WTC11 (cell line): ENCODE data around the gene TSPAN9. TPM values are rescaled to one million over a fixed set of nuclear protein-coding genes. Genes with fewer than 3 reads are reported as not detected.

Experiments used
- ATAC-seq: fragments of 200-7000 bp; cut with Tn5 transposase; 2 replicates; pipeline ENCODE4 v1.10.0; 2021; ENCODE audit warnings: mild to moderate bottlenecking, moderate library complexity
- CTCF ChIA-PET: fragments of 300-600 bp; sonication (Branson Sonifier 250); formaldehyde crosslinking; loops from one replicate; lab custom pipeline; 2021; ENCODE audit warnings: antibody characterized with exemption; lab: Charles Lee
- POLR2A ChIA-PET: fragments of 350-600 bp; sonication (Branson Sonifier 250); formaldehyde crosslinking; loops from one replicate; lab custom pipeline; 2021; ENCODE audit warnings: antibody characterized with exemption; lab: Charles Lee
- DNase-seq: peaks from one replicate; pipeline ENCODE4 v3.0.0; 2021; ENCODE audit warnings: low spot score
- H3K27ac Mint-ChIP-seq: 2 replicates; pipeline ENCODE4 v1.8.0; 2021; ENCODE audit warnings: mixed read lengths
- H3K27me3 Mint-ChIP-seq: 2 replicates; pipeline ENCODE4 v1.8.0; 2021; ENCODE audit warnings: low read depth, mild to moderate bottlenecking, moderate library complexity, mixed read lengths
- H3K36me3 Mint-ChIP-seq: 2 replicates; pipeline ENCODE4 v1.8.0; 2021; ENCODE audit warnings: mixed read lengths
- H3K4me1 Mint-ChIP-seq: 2 replicates; pipeline ENCODE4 v1.8.0; 2022; ENCODE audit warnings: mixed read lengths
- H3K4me3 Mint-ChIP-seq: 2 replicates; pipeline ENCODE4 v1.8.0; 2021; ENCODE audit warnings: mild to moderate bottlenecking, moderate library complexity, mixed read lengths
- H3K9me3 Mint-ChIP-seq: 2 replicates; pipeline ENCODE4 v1.8.0; 2021; ENCODE audit warnings: mixed read lengths
- ATF2 ChIP-seq: sonication (generic); formaldehyde crosslinking; IDR thresholded peaks from 2 replicates; pipeline ENCODE4 v1.8.1; 2022; ENCODE audit warnings: low read depth, missing genetic modification reagents, borderline replicate concordance
- ATF3 ChIP-seq: sonication (generic); formaldehyde crosslinking; conservative IDR thresholded peaks from 2 replicates; pipeline ENCODE4 v1.8.1; 2022; ENCODE audit warnings: mild to moderate bottlenecking, missing genetic modification reagents
- CREB1 ChIP-seq: sonication (generic); formaldehyde crosslinking; IDR thresholded peaks from 2 replicates; pipeline ENCODE4 v1.8.0; 2023; ENCODE audit warnings: mild to moderate bottlenecking, missing genetic modification reagents
- E2F4 ChIP-seq: sonication (generic); formaldehyde crosslinking; IDR thresholded peaks from 2 replicates; pipeline ENCODE4 v1.8.1; 2022; ENCODE audit warnings: low read depth, mild to moderate bottlenecking, moderate library complexity, missing genetic modification reagents, borderline replicate concordance
- EMX1 ChIP-seq: fragments of 250-450 bp; sonication (Bioruptor Pico); IDR thresholded peaks from 2 replicates; pipeline ENCODE4 v1.8.0; 2021; ENCODE audit warnings: mild to moderate bottlenecking
- FOXJ3 ChIP-seq: sonication (generic); formaldehyde crosslinking; IDR thresholded peaks from 2 replicates; pipeline ENCODE4 v1.9.0; 2021; ENCODE audit warnings: missing genetic modification reagents, mild to moderate bottlenecking, borderline replicate concordance
- FOXK1 ChIP-seq: sonication (generic); formaldehyde crosslinking; IDR thresholded peaks from 2 replicates; pipeline ENCODE4 v1.8.0; 2022; ENCODE audit warnings: mild to moderate bottlenecking, moderate library complexity, missing genetic modification reagents
- FOXP1 ChIP-seq: sonication (generic); formaldehyde crosslinking; IDR thresholded peaks from 2 replicates; pipeline ENCODE4 v1.8.0; 2022; ENCODE audit warnings: missing genetic modification reagents, mild to moderate bottlenecking, moderate library complexity, borderline replicate concordance
- GTF2I ChIP-seq: fragments of 250-450 bp; sonication (Bioruptor Pico); conservative IDR thresholded peaks from 2 replicates; pipeline ENCODE4 v1.4.0; 2021; ENCODE audit warnings: mild to moderate bottlenecking
- HMGA2 ChIP-seq: fragments of 250-450 bp; sonication (Bioruptor Pico); IDR thresholded peaks from 2 replicates; pipeline ENCODE4 v1.4.0; 2021; ENCODE audit warnings: mild to moderate bottlenecking, moderate library complexity
- JAZF1 ChIP-seq: fragments of 250-450 bp; sonication (Bioruptor Pico); IDR thresholded peaks from 2 replicates; pipeline ENCODE4 v1.9.0; 2021; ENCODE audit warnings: moderate library complexity, mild to moderate bottlenecking, inconsistent platforms
- JUN ChIP-seq: sonication (generic); formaldehyde crosslinking; IDR thresholded peaks from 2 replicates; pipeline ENCODE4 v1.8.0; 2023; ENCODE audit warnings: mild to moderate bottlenecking, missing genetic modification reagents
- MAX ChIP-seq: sonication (generic); formaldehyde crosslinking; IDR thresholded peaks from 2 replicates; pipeline ENCODE4 v1.8.0; 2022; ENCODE audit warnings: mild to moderate bottlenecking, missing genetic modification reagents
- OVOL2 ChIP-seq: fragments of 250-450 bp; sonication (Bioruptor Pico); IDR thresholded peaks from 2 replicates; pipeline ENCODE4 v1.9.0; 2021; ENCODE audit warnings: mild to moderate bottlenecking, borderline replicate concordance
- SP1 ChIP-seq: sonication (generic); formaldehyde crosslinking; conservative IDR thresholded peaks from 2 replicates; pipeline ENCODE4 v1.8.1; 2022; ENCODE audit warnings: missing genetic modification reagents
- ZNF396 ChIP-seq: fragments of 250-450 bp; sonication (Bioruptor Pico); IDR thresholded peaks from 2 replicates; pipeline ENCODE4 v1.8.0; 2021; ENCODE audit warnings: mild to moderate bottlenecking, moderate library complexity, borderline replicate concordance
- ZNF512 ChIP-seq: sonication (generic); formaldehyde crosslinking; IDR thresholded peaks from 2 replicates; pipeline ENCODE4 v1.8.1; 2022; ENCODE audit warnings: missing genetic modification reagents, borderline replicate concordance
- total RNA-seq: library from RNA; stranded (reverse); gene quantifications from 3 replicates; pipeline ENCODE4 v1.2.3, GENCODE V29; 2021
- TF ChIP-seq, protein P1 (sequence below): sonication (generic); formaldehyde crosslinking; IDR thresholded peaks from 2 replicates; pipeline ENCODE4 v1.8.0; 2022; ENCODE audit warnings: mild to moderate bottlenecking, missing genetic modification reagents

Gene TSPAN9
- total RNA-seq, 1 experiment from 2014 or later, result 27.6 TPM

- no peak for ATAC-seq
- TF ChIP-seq CREB1 (CRISPR knock-in tag), result no peak
- no peak for TF ChIP-seq GTF2I (CRISPR knock-in tag)
- TF ChIP-seq ATF2 (CRISPR knock-in tag), result no peak
- TF ChIP-seq FOXJ3 (CRISPR knock-in tag), result no peak
- TF ChIP-seq FOXK1 (CRISPR knock-in tag), result no peak
- no peak for TF ChIP-seq OVOL2 (CRISPR knock-in tag)
- TF ChIP-seq ATF3 (CRISPR knock-in tag), result no peak
- no peak for TF ChIP-seq MAX (CRISPR knock-in tag)
- TF ChIP-seq ZNF512, result no peak
- TF ChIP-seq JUN, result no peak
- no peak for TF ChIP-seq HMGA2 (CRISPR knock-in tag)
- TF ChIP-seq EMX1 (CRISPR knock-in tag), result no peak
- TF ChIP-seq JAZF1 (CRISPR knock-in tag), result no peak
- TF ChIP-seq, protein P1, sequence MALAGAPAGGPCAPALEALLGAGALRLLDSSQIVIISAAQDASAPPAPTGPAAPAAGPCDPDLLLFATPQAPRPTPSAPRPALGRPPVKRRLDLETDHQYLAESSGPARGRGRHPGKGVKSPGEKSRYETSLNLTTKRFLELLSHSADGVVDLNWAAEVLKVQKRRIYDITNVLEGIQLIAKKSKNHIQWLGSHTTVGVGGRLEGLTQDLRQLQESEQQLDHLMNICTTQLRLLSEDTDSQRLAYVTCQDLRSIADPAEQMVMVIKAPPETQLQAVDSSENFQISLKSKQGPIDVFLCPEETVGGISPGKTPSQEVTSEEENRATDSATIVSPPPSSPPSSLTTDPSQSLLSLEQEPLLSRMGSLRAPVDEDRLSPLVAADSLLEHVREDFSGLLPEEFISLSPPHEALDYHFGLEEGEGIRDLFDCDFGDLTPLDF (CRISPR knock-in tag), result no peak
- TF ChIP-seq FOXP1 (CRISPR knock-in tag), result no peak
- TF ChIP-seq ZNF396 (CRISPR knock-in tag), result no peak
- POLR2A ChIA-PET, result no interaction called here
Observed at GRCh38 chr12:3257411-3257810, 180.2 kb downstream of the TSPAN9 start.

DNA sequence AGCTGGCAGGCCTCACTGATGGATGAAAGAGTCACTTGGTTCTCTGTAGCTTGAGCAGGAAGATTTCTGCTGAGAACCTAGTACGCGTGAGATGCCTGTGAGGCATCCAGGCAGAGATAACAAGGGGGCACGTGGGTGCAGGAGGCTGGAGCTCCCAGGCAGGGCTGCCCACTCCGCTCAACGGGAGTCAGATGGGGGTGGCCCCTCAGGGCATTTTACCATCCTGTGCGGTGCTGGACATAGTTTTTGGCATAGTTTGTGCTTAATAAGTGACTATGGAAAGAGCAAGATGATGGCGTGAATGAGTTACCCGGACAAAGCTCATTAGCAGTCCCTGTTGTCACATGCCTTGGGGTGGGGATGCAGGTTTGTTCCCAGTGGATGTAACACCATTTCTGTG, 182.8 kb downstream of the TSPAN9 start:
- H3K27ac Mint-ChIP-seq, result no peak overlapping the region
- H3K9me3 Mint-ChIP-seq, result no peaks in the 10 kb centered on the region

More at GRCh38 chr12:3257411-3257810, 180.2 kb downstream of the TSPAN9 start:
- Mint-ChIP-seq H3K27me3 (no peaks in the 10 kb centered on the region), H3K4me3 (no peak overlapping the region), H3K27ac (no peak overlapping the region), H3K4me1 (peaks cover 13% of the 10 kb centered on the region), H3K36me3 (no peaks in the 10 kb centered on the region), H3K9me3 (no peaks in the 10 kb centered on the region)
- CTCF ChIA-PET, result interaction anchor here (1.3 to 4.6 kb wide), 3 partner anchors 18 to 50 kb away, joined by 6 to 38 read pairs (median 9); no protein-coding TSS in a partner anchor
- no peak for DNase-seq

DNA sequence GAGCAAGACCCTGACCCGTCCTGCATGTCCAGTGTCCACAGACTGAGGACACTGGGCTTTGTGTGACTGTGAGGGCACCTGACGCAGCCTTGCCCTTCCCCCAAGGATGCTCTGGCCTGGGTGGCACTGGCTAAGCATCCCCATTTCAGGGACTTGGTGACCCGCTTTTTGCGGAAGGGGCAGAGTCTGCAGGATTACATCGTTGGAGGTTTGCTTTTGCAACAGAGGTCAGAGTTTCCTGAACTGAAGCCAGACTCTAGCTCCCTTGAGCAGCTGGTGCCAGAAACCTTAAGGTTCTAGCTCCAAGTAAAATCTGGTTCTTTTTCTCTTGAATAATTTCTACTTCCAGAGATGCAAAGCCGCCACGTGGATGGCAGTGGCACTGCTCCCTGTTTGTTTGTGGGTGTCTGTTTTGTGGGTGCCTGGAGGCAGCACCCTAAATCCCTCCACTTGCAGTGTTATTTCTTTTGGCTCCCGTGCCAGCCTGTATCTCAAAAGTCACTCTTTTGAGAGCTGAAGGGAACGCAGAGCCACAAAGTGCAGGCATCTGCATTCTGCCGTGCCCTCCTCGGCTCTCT, 184.7 kb downstream of the TSPAN9 start:
- H3K36me3 Mint-ChIP-seq, result no peaks in the 10 kb centered on the region
- no peak for TF ChIP-seq E2F4 (CRISPR knock-in tag)
- DNase-seq (no peak), ATAC-seq (no peak)
- ChIA-PET POLR2A (no interaction called here), CTCF (interaction anchor here (0.6 to 4.0 kb wide), 10 partner anchors 10 to 221 kb away, joined by 3 to 32 read pairs (median 3); no protein-coding TSS in a partner anchor)
- no peaks in the 10 kb centered on the region for H3K9me3 Mint-ChIP-seq
- peaks cover 17% of the 10 kb centered on the region for H3K4me1 Mint-ChIP-seq
- no peaks in the 10 kb centered on the region for H3K27me3 Mint-ChIP-seq
- no peak overlapping the region for H3K4me3 Mint-ChIP-seq
- H3K27ac Mint-ChIP-seq, result peak overlapping the region; percentile 71; the same call in 1 of the 2 replicates

More for the DNA sequence above, 182.8 kb downstream of the TSPAN9 start:
- Mint-ChIP-seq H3K4me3 (no peak overlapping the region), H3K4me1 (peaks cover 17% of the 10 kb centered on the region)
- ChIA-PET POLR2A (no interaction called here), CTCF (interaction anchor here (0.8 to 1.3 kb wide), 4 partner anchors 15 to 127 kb away, joined by 3 to 8 read pairs (median 3); no protein-coding TSS in a partner anchor)
- no peak for DNase-seq
- ATAC-seq, result no peak
- TF ChIP-seq SP1 (CRISPR knock-in tag), result no peak
- TF ChIP-seq, all 79 proteins: peak for 0
- Mint-ChIP-seq H3K27me3 (no peaks in the 10 kb centered on the region), H3K36me3 (no peaks in the 10 kb centered on the region)
